GM12878 (cell line): ENCODE results near the gene TCOF1.

Experiments used
- ATF7 ChIP-seq: fragments of 450-650 bp; IDR thresholded peaks from 2 replicates; pipeline ENCODE4 v1.6.1; 2016; ENCODE audit warnings: low read depth, mild to moderate bottlenecking
- BMI1 ChIP-seq: fragments of 450-650 bp; IDR thresholded peaks from 2 replicates; pipeline ENCODE4 v1.6.1; 2016; ENCODE audit warnings: mild to moderate bottlenecking, moderate library complexity, borderline replicate concordance
- CHD2 ChIP-seq: IDR thresholded peaks from 2 replicates; pipeline ENCODE4 v1.6.1; 2011; ENCODE audit warnings: low read depth, low read length, improper control_type of control experiment, borderline replicate concordance
- CTCF ChIP-seq, 3 experiments: IDR thresholded peaks in 2 of 3; conservative IDR thresholded peaks in 1 of 3; 2 replicates each; pipeline ENCODE4 v1.5.1; 2011; ENCODE audit warnings: low read depth in 3 of 3, low read length in 3 of 3, mild to moderate bottlenecking in 3 of 3, control low read depth in 2 of 3, moderate library complexity in 2 of 3, inconsistent platforms in 1 of 3, mixed read lengths in 1 of 3; ENCODE audit not compliant: control insufficient read depth in 2 of 3, insufficient read depth in 1 of 3; ENCODE audit errors: extremely low read depth in 1 of 3
- GABPA ChIP-seq: IDR thresholded peaks from 2 replicates; pipeline ENCODE4 v1.6.1; 2014; ENCODE audit warnings: antibody characterized with exemption, low read depth, mild to moderate bottlenecking, inconsistent platforms
- IRF3 ChIP-seq: fragments of 450-650 bp; IDR thresholded peaks from 2 replicates; pipeline ENCODE4 v1.6.1; 2014; ENCODE audit warnings: mild to moderate bottlenecking
- JUND ChIP-seq: IDR thresholded peaks from 2 replicates; pipeline ENCODE4 v1.6.1; 2012; ENCODE audit warnings: low read depth, mild to moderate bottlenecking, low read length, improper control_type of control experiment, moderate library complexity
- KDM1A ChIP-seq: fragments of 200-600 bp; sonication (generic); IDR thresholded peaks from 2 replicates; pipeline ENCODE4 v1.6.1; 2016; ENCODE audit warnings: borderline replicate concordance
- MEF2A ChIP-seq: IDR thresholded peaks from 2 replicates; pipeline ENCODE4 v1.6.1; 2011; ENCODE audit warnings: low read depth, mild to moderate bottlenecking, low read length, moderate library complexity; ENCODE audit not compliant: insufficient read depth
- POLR2A ChIP-seq: IDR thresholded peaks from 2 replicates; pipeline ENCODE4 v1.6.1; 2011; ENCODE audit warnings: low read depth, mild to moderate bottlenecking, low read length
- POLR2AphosphoS2 ChIP-seq: IDR thresholded peaks from 2 replicates; pipeline ENCODE4 v1.6.1; 2011; ENCODE audit warnings: low read depth, mild to moderate bottlenecking, low read length, improper control_type of control experiment, moderate library complexity
- SIN3A ChIP-seq: IDR thresholded peaks from 2 replicates; pipeline ENCODE4 v1.6.1; 2012; ENCODE audit warnings: low read depth, low read length, improper control_type of control experiment
- SIX5 ChIP-seq: IDR thresholded peaks from 2 replicates; pipeline ENCODE4 v1.6.1; 2011; ENCODE audit warnings: mild to moderate bottlenecking, low read depth, low read length, moderate library complexity; ENCODE audit not compliant: severe bottlenecking
- ZSCAN29 ChIP-seq: fragments of 450-650 bp; IDR thresholded peaks from 2 replicates; pipeline ENCODE4 v1.6.1; 2017; ENCODE audit warnings: mild to moderate bottlenecking, moderate library complexity

- TF ChIP-seq BMI1, result no peak
- TF ChIP-seq SIX5, result no peak
- no peak for TF ChIP-seq CHD2
- no peak for TF ChIP-seq SIN3A
- no peak for TF ChIP-seq CTCF (IDR thresholded peaks at IDR 0.05 in 2 of 3, conservative IDR thresholded peaks at IDR 0.05 in 1 of 3; ENCODE audit: control insufficient read depth in 2 of 3, extremely low read depth in 1 of 3, insufficient read depth in 1 of 3, low read depth in 3 of 3, low read length in 3 of 3)
- TF ChIP-seq IRF3, result no peak
- TF ChIP-seq JUND, result no peak
- TF ChIP-seq POLR2AphosphoS2, result no peak
- TF ChIP-seq ATF7, result no peak
- no peak for TF ChIP-seq MEF2A
- TF ChIP-seq ZSCAN29, result no peak
- TF ChIP-seq POLR2A, result no peak
- TF ChIP-seq KDM1A, result no peak
- no peak for TF ChIP-seq GABPA
Observed at GRCh38 chr5:150442699-150443080, 85.2 kb downstream of the TCOF1 start.
